Measurements from ENCODE around the gene CCDC185. TPM values are rescaled to one million over a fixed set of nuclear protein-coding genes. Genes with fewer than 3 reads are reported as not detected.
A peak's percentile ranks its signal among the peaks of the same experiment; 100 is the strongest.

The CCDC185 gene
- total RNA-seq, 1 experiment from 2014 or later, result not detected

GRCh38 chr1:223386013-223386412 lies 7.2 kb upstream of the CCDC185 start:
- TF ChIP-seq CTCF (conservative IDR thresholded peaks at IDR 0.05), result no peak
- TF ChIP-seq EZH2 (IDR thresholded peaks at IDR 0.05; ENCODE audit: low read depth), result no peak
- Histone ChIP-seq H3K9me3 (ENCODE audit: insufficient read depth, low read depth) (no peaks in the 10 kb centered on the region), H3K27me3 (ENCODE audit: insufficient read depth, low read depth) (peaks cover 4% of the 10 kb centered on the region; the same call in 1 of the 2 replicates), H3K4me2 (no peak overlapping the region), H3K4me3 (no peak overlapping the region), H3K9me2 (ENCODE audit: insufficient read depth) (no peaks in the 10 kb centered on the region), H4K20me1 (ENCODE audit: insufficient read depth) (no peaks in the 10 kb centered on the region), H2AFZ (no peak overlapping the region), H3K36me3 (ENCODE audit: low read depth) (no peaks in the 10 kb centered on the region), H3K79me2 (ENCODE audit: low read depth) (no peaks in the 10 kb centered on the region), H3K27ac (no peak overlapping the region), H3K4me1 (replicated peaks; ENCODE audit: insufficient read depth) (peaks cover 8% of the 10 kb centered on the region; the same call in 1 of the 2 replicates), H3F3A (ENCODE audit: insufficient read depth, low read depth) (no peaks in the 10 kb centered on the region)
- intact Hi-C loops (cut with micrococcal nuclease; ENCODE audit: unreplicated experiment), result no loop called here
- POLR2A ChIA-PET (ENCODE audit: unreplicated experiment), result no interaction called here
- CTCF ChIA-PET, result no interaction called here
- BruUV-seq (replicated peaks), result no TSS peak
- no peak for DNase-seq

DNA sequence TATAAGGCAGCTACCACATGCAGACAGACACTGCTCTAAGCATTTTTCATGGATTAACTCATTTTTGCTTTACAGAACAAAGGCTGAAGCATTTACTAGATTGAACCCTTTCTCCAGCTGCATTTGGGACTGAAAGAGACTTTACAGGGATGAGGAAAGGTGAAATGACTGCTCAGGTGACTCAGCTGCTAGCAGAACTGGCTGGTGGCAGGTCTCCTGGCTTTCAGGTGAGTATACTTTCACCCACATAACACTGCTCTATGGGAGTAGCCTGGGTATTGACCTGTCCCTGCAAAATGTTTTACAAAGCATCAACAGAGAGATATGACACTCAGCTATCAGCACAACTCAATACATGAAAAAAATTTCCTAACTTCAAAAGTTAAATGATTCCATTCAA lies 2.6 kb upstream of the CCDC185 start:
- Histone ChIP-seq H2AFZ (no peak overlapping the region), H3K9me3 (ENCODE audit: insufficient read depth, low read depth) (no peaks in the 10 kb centered on the region), H3K4me3 (no peak overlapping the region), H3K36me3 (ENCODE audit: low read depth) (no peaks in the 10 kb centered on the region), H3K27ac (no peak overlapping the region), H3F3A (ENCODE audit: insufficient read depth, low read depth) (no peaks in the 10 kb centered on the region), H3K9me2 (ENCODE audit: insufficient read depth) (no peaks in the 10 kb centered on the region), H3K27me3 (ENCODE audit: insufficient read depth, low read depth) (peaks cover 24% of the 10 kb centered on the region), H3K79me2 (ENCODE audit: low read depth) (no peaks in the 10 kb centered on the region), H3K4me1 (replicated peaks; ENCODE audit: insufficient read depth) (peaks cover 17% of the 10 kb centered on the region; the same call in 1 of the 2 replicates), H4K20me1 (ENCODE audit: insufficient read depth) (no peaks in the 10 kb centered on the region), H3K4me2 (no peak overlapping the region)
- intact Hi-C loops (cut with micrococcal nuclease; ENCODE audit: unreplicated experiment), result no loop called here
- BruUV-seq (replicated peaks), result no TSS peak
- no peak for TF ChIP-seq EZH2 (IDR thresholded peaks at IDR 0.05; ENCODE audit: low read depth)
- TF ChIP-seq CTCF (conservative IDR thresholded peaks at IDR 0.05), result no peak
- CTCF ChIA-PET, result no interaction called here
- POLR2A ChIA-PET (ENCODE audit: unreplicated experiment), result no interaction called here
- no peak for DNase-seq

- Histone ChIP-seq H3K9me3 (ENCODE audit: insufficient read depth, low read depth) (no peaks in the 10 kb centered on the region), H3K4me1 (replicated peaks; ENCODE audit: insufficient read depth) (peaks cover 17% of the 10 kb centered on the region; the same call in 1 of the 2 replicates), H4K20me1 (ENCODE audit: insufficient read depth) (no peaks in the 10 kb centered on the region), H3K27me3 (ENCODE audit: insufficient read depth, low read depth) (peaks cover 24% of the 10 kb centered on the region), H2AFZ (no peak overlapping the region), H3K4me3 (no peak overlapping the region), H3F3A (ENCODE audit: insufficient read depth, low read depth) (no peaks in the 10 kb centered on the region), H3K9me2 (ENCODE audit: insufficient read depth) (no peaks in the 10 kb centered on the region), H3K4me2 (peak overlapping the region; percentile 81; the same call in 1 of the 2 replicates), H3K27ac (no peak overlapping the region), H3K79me2 (ENCODE audit: low read depth) (no peaks in the 10 kb centered on the region), H3K36me3 (ENCODE audit: low read depth) (no peaks in the 10 kb centered on the region)
- DNase-seq, result no peak
- TF ChIP-seq EZH2 (IDR thresholded peaks at IDR 0.05; ENCODE audit: low read depth), result no peak
- TF ChIP-seq CTCF (conservative IDR thresholded peaks at IDR 0.05), result no peak
- BruUV-seq (replicated peaks), result no TSS peak
- CTCF ChIA-PET, result no interaction called here
- POLR2A ChIA-PET (ENCODE audit: unreplicated experiment), result interaction anchor here (0.6 kb wide), 1 partner anchor 42 kb away, joined by 9 read pairs; no protein-coding TSS in a partner anchor
- intact Hi-C loops (cut with micrococcal nuclease; ENCODE audit: unreplicated experiment), result no loop called here
Measured at GRCh38 chr1:223394242-223394641, 1.0 kb downstream of the CCDC185 start.

Measured in PC-9 (cell line).